ENCODE results near the gene NOS1AP.

NOS1AP gene

GRCh38 chr1:162069334-162070093, at the start of gene NOS1AP:
TSS of gene NOS1AP (plus strand) at chr1:162069691. CDS start at chr1:162070178, 487 bp downstream.
- TF ChIP-seq CTCF (conservative IDR thresholded peaks at IDR 0.05), result peak; percentile 39
- peak; percentile 58; the same call in 1 of the 2 replicates for TF ChIP-seq ZFX (IDR thresholded peaks at IDR 0.05)
- H3K27ac ChIP-seq, result peak within 1 kb of the TSS; percentile 64

- TF ChIP-seq ZFX (IDR thresholded peaks at IDR 0.05) (no peak), CTCF (conservative IDR thresholded peaks at IDR 0.05) (no peak)
- no peak overlapping the region for H3K27ac ChIP-seq
Measured at GRCh38 chr1:162020150-162020549, 49.3 kb upstream of the NOS1AP start.

DNA sequence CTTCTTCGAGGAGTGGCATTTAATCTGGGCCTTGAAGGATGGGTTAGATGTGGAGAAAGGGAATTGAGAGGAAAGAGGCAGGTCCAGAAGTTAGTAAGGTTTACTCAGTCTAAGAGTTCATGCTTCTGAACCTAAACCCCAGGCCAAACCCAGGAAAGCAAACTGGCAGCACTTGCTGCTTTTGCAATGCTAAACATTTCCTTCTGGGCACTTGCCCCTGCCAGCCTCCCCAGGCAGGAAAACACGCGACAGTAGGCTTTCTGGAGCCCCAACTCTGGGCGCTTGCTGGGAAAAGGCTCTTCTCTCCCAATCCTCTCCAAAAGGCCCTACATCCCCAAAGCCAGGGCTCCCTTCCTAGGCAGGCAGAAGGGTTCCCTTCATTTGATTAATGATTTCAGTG, 48.4 kb upstream of the NOS1AP start:
- TF ChIP-seq ZFX (IDR thresholded peaks at IDR 0.05) (no peak), CTCF (conservative IDR thresholded peaks at IDR 0.05) (no peak)
- peak overlapping the region; percentile 16 for H3K27ac ChIP-seq

DNA sequence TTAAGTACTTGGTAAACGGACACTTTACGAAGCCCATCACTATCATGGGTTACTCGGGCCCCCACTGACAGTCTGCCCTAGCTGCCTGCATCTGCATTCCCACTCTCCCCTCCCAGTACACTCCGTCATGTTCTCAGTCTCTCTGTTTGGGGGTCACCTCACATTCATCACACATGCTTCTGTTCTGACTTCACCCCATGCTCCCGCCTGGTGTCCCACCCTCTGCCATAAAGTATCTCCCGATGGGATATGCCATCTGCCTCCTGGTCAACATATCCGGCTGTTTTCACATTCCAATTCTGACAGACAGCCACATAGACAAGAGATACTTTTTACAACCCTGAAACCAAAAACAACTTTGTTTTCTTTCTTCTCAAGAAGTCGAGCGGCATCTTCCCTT, 46.9 kb upstream of the NOS1AP start:
- H3K27ac ChIP-seq, result no peak overlapping the region
- no peak for TF ChIP-seq ZFX (IDR thresholded peaks at IDR 0.05)
- no peak for TF ChIP-seq CTCF (conservative IDR thresholded peaks at IDR 0.05)

- no peak overlapping the region for H3K27ac ChIP-seq
Measured at GRCh38 chr1:162023181-162023546, 46.3 kb upstream of the NOS1AP start.

DNA sequence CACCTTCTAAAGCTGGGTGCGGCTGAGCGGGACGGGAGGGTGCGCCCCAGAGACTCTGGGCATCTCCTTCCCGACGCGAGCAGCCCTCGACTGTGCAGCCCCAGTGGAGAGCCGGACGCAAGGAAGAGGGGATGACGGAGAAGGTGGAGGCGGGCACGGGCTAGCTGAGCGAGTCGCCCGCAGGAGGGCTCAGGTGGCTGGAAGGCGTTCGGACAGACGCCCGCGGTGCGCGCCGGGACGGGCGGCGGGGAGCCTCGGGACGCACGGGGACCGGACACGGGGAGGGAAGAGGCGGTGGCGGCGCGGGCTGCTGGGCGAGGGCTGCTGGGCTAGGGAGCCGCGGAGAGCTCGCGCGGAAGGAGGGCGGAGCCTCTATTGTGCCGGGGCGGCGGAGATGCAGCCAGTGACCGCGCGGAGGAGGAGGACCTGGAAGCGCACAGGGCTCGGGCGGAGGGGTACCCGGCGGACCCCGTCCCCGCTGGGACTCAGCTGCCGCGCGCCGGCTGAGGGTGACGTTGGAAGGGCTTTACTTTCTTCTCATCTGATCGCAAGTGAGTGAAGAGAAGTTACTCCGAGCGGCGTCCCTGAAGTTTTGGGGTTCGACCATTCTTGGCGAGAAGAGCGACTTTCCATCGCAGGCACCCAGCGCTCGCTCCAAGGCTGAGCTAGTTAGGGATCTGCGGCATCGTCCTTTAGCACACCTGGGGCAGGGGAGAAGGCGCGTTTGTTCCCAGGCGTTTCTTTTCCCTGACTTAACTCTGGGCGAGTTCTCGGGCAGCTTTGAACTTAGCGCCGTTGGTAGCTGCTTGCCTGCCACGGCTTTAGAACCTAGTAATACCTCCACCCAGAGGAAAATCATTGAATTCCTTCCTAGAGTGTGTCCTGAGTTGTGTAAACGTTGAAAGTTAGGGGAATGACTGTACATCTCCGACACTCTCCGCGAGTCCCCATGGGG, 45.7 kb upstream of the NOS1AP start, which contains the start of gene OLFML2B:
Gene OLFML2B (minus strand): TSS at position 323 of the 955 bp plus-strand sequence. CDS start 439 bp downstream, outside the sequence.
- TF ChIP-seq ZFX (IDR thresholded peaks at IDR 0.05) (no peak), CTCF (conservative IDR thresholded peaks at IDR 0.05) (no peak; the same call in 1 of the 2 replicates)
- H3K27ac ChIP-seq, result no peak within 1 kb of the TSS

More at GRCh38 chr1:162023181-162023546, 46.3 kb upstream of the NOS1AP start:
- no peak for TF ChIP-seq CTCF (conservative IDR thresholded peaks at IDR 0.05)
- no peak for TF ChIP-seq ZFX (IDR thresholded peaks at IDR 0.05)

Data from C4-2B (cell line).